ENCODE data around the gene SSX4. TPM values are rescaled to one million over a fixed set of nuclear protein-coding genes. Genes with fewer than 3 reads are reported as not detected.
"Not testable (repeated sequence)": the region's sequence is repeated elsewhere in the genome, so short reads cannot be mapped to it uniquely, and the experiment has no call there.

SSX4 gene, protein sequence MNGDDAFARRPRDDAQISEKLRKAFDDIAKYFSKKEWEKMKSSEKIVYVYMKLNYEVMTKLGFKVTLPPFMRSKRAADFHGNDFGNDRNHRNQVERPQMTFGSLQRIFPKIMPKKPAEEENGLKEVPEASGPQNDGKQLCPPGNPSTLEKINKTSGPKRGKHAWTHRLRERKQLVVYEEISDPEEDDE
- not detected for total RNA-seq
- polyA plus RNA-seq, result not detected

- ATAC-seq; intact Hi-C loops (cut with DNase I); H3K4me3 ChIP-seq: not testable (repeated sequence)
Observed at GRCh38 chrX:48383239-48383638, at the start of gene SSX4. Gene SSX4 (plus strand): TSS chrX:48383539. CDS start chrX:48384054, 515 bp downstream.

DNA sequence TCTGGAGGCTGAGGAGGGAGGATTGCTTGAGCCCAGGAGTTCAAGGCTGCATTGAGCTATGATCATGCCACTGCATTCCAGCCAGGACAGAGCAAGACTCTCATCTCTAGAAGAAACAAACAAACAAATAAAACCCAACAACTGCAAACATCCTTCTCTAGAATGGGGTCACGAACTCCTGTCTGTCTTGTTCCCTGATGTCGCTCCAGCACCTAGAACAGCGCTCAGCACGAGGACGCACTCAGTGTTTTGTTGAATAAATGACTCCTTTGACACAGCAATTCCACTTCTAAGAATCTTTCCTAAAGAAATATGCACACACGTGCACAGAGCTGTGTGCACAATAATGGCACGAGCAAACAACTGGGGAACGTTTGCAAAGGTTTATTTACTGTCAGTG is 37.3 kb upstream of the SSX4 start:
- 30 to 39% methylated on average over 8 of the region's 8 CpGs for WGBS, 2 donors
- H3K27me3 ChIP-seq; intact Hi-C loops (cut with DNase I); H3K9me3 ChIP-seq; H3K4me3 ChIP-seq; FAIRE-seq; DNase-seq; H3K27ac ChIP-seq; ATAC-seq; H3K36me3 ChIP-seq; H3K4me1 ChIP-seq: not testable (repeated sequence)

More at GRCh38 chrX:48383239-48383638, at the start of gene SSX4:
- WGBS, 2 donors, result no CpG with 5 or more reads among the region's 16 CpGs
- H3K27ac ChIP-seq, H3K9me3 ChIP-seq, H3K4me1 ChIP-seq, FAIRE-seq, H3K36me3 ChIP-seq, H3K27me3 ChIP-seq, DNase-seq: not testable (repeated sequence)

- H3K27ac ChIP-seq; intact Hi-C loops (cut with DNase I); H3K27me3 ChIP-seq; H3K4me3 ChIP-seq; H3K9me3 ChIP-seq; DNase-seq; H3K36me3 ChIP-seq; ATAC-seq; H3K4me1 ChIP-seq; FAIRE-seq: not testable (repeated sequence)
- WGBS, 2 donors, result 85 to 87% methylated on average over 15 to 19 of the region's 19 CpGs
Observed at GRCh38 chrX:48356315-48357094, 26.8 kb upstream of the SSX4 start, which contains the start of gene SSX3. Gene SSX3 (minus strand): TSS chrX:48356703. CDS start chrX:48355249, 1,454 bp downstream.

DNA sequence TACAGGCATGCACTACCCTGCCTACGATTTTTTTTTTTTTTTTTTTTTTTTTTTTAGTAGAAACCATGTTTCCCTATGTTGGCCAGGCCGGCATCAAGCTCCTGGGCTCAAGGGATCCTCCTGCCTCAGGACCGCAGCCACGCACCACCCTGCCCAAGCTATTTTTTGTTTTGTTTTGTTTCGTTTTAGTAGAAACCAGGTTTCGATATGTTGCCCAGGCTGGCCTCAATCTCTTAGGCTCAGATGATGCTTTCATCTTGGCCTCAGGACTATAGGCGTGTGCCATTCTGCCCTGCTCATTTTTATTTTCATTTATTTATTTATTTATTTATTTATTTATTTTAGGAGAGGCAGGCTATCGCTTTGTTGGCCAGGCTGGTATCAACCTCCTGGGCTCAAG is 25.7 kb upstream of the SSX4 start:
- ATAC-seq (no peak), FAIRE-seq (no peak), DNase-seq (no peak)
- no peaks in the 10 kb centered on the region for H3K27me3 ChIP-seq
- H3K36me3 ChIP-seq, result no peaks in the 10 kb centered on the region
- H3K27ac ChIP-seq, result no peak overlapping the region
- WGBS, 2 donors, result 82 to 87% methylated on average over 8 of the region's 8 CpGs
- H3K4me3 ChIP-seq, result no peak overlapping the region
- no peaks in the 10 kb centered on the region for H3K4me1 ChIP-seq
- no peaks in the 10 kb centered on the region for H3K9me3 ChIP-seq
- TF ChIP-seq CTCF (IDR thresholded peaks at IDR 0.05), result no peak
- intact Hi-C loops (cut with DNase I), result no loop called here

DNA sequence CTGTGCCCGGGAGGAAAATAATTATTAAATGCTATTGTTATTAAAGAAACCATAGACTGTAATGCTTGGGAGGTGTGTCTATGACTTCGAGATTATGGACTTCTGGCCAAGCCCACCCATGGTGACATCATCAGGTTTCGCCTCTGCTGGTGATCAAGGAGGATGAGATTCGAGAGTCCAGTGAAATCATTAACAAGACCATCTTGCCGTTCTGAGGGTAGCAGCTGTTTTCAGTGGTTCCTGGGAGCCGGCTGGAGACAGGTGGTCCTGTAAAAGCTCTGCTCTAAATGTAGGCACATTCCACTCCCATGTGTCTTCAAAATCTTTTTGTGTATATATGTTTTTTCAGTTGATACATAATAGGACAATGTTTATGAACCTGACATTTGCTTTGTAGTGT is 24.1 kb upstream of the SSX4 start:
- H3K4me3 ChIP-seq; H3K9me3 ChIP-seq; intact Hi-C loops (cut with DNase I); H3K27ac ChIP-seq; FAIRE-seq; H3K27me3 ChIP-seq; H3K4me1 ChIP-seq; H3K36me3 ChIP-seq; ATAC-seq; DNase-seq: not testable (repeated sequence)
- 46 to 64% methylated on average over 5 to 6 of the region's 6 CpGs for WGBS, 2 donors

DNA sequence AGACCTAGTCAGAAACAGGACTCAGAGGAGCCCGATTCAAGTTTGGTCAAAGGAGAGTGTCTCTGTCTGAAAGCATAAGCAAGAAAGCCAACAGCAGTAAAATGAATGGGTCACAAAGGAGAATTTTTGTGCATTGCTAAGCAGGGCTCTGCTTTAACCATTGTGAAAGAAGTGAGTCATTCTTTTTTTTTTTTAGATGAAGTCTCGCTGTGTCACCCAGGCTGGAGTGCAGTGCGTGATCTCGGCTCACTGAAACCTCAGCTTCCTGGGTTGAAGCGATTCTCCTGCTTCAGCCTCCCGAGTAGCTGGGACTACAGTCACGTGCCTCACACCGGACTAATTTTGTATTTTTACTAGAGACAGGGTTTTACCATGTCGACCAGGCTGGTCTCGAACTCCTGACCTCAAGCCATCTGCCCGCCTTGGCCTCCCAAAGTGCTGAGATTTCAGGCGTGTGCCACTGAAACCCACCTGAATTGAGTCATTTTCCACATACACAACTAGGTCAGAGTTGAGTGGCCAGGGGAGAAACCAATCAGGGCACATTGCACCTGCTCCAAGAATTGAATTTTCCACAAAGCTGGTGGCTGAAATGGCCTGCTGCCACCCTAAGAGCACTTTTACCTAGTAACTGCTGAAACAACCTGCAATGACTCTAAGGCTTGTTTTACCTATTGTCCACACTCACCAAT is 15.5 kb upstream of the SSX4 start:
- H3K9me3 ChIP-seq; H3K27ac ChIP-seq; H3K4me3 ChIP-seq; H3K4me1 ChIP-seq; intact Hi-C loops (cut with DNase I); H3K36me3 ChIP-seq; H3K27me3 ChIP-seq; FAIRE-seq; ATAC-seq; DNase-seq: not testable (repeated sequence)
- WGBS, 2 donors, result no CpG with 5 or more reads among the region's 12 CpGs

DNA sequence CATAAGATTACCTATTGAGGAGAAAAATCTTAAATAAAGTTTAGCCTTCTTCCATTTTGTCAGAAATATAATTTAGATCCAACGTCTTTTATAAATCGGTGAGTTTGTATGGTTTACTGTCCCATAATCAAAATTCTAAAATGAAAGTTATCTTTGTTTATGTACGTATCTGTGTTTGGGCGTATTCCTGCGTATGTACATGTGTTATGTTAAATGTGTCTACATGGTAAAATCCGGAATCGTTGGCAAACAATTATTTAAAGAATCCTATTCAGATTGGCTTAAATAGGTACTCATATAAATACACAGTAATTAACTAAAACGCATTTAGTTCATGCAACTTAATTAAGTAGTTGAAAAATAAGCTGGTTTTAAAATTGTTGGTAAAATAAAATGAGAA is 12.9 kb upstream of the SSX4 start:
- no CpG with 5 or more reads among the region's 8 CpGs for WGBS, 2 donors

DNA sequence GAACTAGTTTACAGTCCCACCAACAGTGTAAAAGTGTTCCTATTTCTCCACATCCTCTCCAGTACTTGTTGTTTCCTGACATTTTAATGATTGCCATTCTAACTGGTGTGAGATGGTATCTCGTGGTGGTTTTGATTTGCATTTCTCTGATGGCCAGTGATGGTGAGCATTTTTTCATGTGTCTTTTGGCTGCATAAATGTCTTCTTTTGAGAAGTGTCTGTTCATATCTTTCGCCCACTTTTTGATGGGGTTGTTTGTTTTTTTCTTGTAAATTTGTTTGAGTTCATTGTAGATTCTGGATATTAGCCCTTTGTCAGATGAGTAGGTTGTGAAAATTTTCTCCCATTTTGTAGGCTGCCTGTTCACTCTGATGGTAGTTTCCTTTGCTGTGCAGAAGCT is 13.6 kb downstream of the SSX4 start:
- H3K4me3 ChIP-seq; ATAC-seq; H3K36me3 ChIP-seq; intact Hi-C loops (cut with DNase I); DNase-seq; H3K9me3 ChIP-seq; H3K27ac ChIP-seq; FAIRE-seq; H3K27me3 ChIP-seq; H3K4me1 ChIP-seq: not testable (repeated sequence)
- 60 to 79% methylated on average over 1 of the region's 2 CpGs for WGBS, 2 donors

More for the DNA sequence above, 12.9 kb upstream of the SSX4 start:
- DNase-seq; ATAC-seq; H3K9me3 ChIP-seq; H3K36me3 ChIP-seq; H3K27me3 ChIP-seq; intact Hi-C loops (cut with DNase I); H3K27ac ChIP-seq; H3K4me3 ChIP-seq; H3K4me1 ChIP-seq: not testable (repeated sequence)
- FAIRE-seq, result peak; percentile 93

- H3K4me3 ChIP-seq; DNase-seq; intact Hi-C loops (cut with DNase I); H3K4me1 ChIP-seq; H3K36me3 ChIP-seq; ATAC-seq; H3K27me3 ChIP-seq; H3K27ac ChIP-seq; H3K9me3 ChIP-seq; FAIRE-seq: not testable (repeated sequence)
- WGBS, 2 donors, result 50 to 75% methylated on average over 1 of the region's 1 CpG
Observed at GRCh38 chrX:48397825-48398224, 14.5 kb downstream of the SSX4 start.

GRCh38 chrX:48411860-48412259 is 28.5 kb downstream of the SSX4 start, which contains the start of gene SSX4B:
Gene SSX4B (minus strand): TSS chrX:48411960. CDS start chrX:48411372, 588 bp downstream.
- H3K36me3 ChIP-seq; H3K27me3 ChIP-seq; H3K9me3 ChIP-seq; intact Hi-C loops (cut with DNase I); DNase-seq; FAIRE-seq; ATAC-seq; H3K27ac ChIP-seq; H3K4me1 ChIP-seq; H3K4me3 ChIP-seq: not testable (repeated sequence)
- no CpG with 5 or more reads among the region's 15 CpGs for WGBS, 2 donors

Measured in pancreas (tissue), 10 donors.